NCI-H146 (cell line): ENCODE measurements around the gene CLEC19A.

Experiments used
- DNase-seq: peaks from one replicate; lab custom pipeline; 2025; lab: John Stamatoyannopoulos, UW

The CLEC19A gene

DNA sequence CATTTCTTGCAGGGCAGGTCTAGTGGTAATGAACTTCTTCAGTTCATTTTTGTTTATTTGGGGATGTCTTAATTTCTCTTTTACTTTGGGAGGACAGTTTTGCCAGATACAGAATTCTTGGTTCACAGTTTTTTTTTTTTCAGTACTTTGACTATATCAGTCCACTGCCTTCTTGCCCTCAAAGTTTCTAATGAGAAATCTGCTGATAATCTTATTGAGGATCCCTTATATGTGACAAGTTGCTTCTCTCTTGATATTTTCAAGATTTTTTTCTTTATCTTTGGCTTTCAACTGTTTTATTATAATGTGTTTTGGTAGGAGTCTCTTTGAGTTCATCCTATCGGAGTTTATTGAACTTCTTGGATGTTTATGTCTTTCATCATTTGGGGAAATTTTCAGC is 42.8 kb downstream of the CLEC19A start:
- DNase-seq, result no peak

DNA sequence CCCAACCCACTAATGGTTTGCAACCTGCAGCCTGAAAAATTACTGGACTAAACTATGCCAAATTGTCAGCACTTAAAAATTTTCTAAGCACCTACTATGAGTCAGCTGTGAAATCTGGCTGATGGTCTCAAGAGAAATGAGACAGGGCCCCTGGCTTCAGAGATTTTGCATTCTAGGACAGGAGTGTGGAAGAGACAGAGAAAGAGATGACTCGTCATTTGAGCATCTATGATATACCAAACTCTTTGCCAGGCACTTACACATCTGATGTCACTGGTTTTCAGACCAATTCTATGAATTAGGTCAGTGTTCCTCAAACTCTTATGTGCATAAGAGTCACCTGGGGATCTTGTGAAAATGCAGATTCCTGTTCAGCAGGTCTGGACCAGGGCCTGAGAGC is 44.4 kb downstream of the CLEC19A start:
- DNase-seq, result no peak

DNA sequence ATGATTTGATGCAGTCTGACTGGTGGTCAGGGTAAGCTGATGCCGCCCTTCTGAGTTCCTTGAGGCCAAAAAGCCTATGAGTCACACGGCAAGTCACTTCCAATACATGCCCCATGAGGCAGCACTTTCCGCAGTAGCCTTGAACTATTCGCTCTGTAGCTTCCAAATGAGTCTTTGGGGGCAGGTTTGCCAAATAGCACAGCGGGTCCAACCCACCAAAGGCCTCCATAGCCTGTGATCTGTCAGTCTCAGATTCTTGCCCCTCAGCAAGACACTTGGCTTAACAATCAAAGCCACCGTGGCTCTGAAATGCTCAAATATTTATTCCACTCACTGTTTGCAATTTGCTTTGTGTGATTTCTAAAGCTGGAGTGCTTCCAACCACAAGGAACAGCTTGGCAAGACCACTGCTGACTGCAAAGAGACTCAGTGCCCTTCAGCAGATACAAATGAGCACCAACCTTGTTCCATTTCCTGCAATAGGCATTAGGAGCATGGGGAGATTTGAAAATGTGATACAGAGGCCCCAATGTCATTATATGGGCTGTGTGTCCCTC is 45.4 kb downstream of the CLEC19A start:
- DNase-seq, result no peak

DNA sequence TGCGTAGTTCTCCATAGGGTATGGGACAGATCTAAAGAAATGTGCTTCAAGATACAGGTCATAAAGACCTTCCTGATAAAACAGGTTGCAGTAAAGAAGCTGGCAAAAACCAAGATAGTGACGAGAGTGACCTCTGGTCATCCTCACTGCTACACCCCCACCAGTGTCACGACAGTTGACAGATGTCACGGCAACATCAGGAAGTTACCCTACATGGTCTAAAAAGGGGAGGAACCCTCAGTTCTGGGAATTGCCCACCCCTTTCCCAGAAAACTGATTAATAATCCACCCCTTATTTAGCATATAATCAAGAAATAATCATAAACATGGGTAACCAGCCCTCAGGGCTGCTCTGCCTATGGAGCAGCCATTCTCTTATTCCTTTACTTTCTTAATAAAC is 46.3 kb downstream of the CLEC19A start:
- no peak for DNase-seq

DNA sequence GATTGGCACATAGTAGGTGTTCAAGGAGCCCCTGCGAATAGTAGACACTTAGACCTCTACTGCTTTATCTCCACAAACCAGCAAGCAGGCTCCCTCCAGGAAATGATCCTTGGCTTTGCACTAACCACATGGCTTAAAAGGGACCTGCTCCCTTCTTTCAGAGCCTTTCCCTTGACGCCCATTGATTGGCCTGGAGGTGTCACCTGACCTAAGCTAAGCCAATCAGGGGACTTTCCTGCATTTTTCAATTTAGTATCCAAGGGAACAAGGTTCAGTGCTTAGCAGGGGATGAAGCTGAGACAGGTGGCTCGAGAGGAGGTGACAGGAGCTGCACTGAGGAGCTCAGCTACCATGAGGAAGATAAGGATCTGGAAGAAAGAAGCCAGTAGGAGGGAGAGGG is 52.8 kb downstream of the CLEC19A start:
- DNase-seq, result peak; percentile 62

DNA sequence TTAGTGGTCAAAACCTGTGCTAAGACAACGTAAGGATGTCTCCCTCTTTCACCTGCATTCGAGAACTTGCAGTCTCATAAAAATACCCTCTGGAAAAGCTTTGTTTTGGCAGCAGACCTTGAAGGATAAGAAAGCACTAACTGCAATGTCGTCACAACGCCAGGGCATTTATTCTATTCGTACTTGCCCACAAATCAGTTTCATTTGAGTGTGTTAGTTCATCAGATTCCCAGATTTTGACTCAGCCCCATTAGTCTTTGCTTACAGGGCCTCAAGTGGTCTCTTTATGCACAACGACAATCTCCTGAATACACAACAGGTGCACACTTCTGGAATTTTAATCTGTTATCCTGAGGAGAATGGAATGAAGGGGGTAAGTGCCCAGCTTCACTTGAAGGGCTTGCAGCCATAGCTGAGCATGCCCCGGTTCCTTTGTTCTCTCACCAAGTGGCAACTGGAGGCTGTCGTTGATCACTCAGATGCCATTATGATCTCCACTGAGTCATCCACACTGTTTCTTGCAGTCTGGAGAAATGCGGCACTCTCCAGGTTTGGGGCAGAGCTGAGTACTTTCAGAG is 58.8 kb downstream of the CLEC19A start:
- DNase-seq, result no peak

DNA sequence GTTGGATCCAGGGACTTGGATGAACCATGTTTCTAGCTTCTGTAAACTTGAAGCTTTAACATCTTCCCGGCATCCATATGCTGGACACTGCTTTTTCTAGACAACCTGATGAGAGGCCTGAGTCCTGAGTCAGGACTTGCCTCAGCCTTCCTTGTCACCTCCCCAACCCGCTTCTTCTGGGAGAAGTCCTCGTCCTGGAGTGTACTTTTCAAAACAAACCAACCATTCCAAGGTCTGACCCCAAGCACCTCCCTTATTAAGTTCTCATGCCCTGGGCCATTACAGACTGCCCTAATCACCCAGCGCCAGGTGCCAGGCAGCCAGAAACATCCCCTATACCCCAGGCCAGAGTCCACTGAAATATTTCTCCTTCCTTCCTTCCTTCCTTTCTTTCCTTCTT is 59.4 kb downstream of the CLEC19A start:
- DNase-seq, result no peak

DNA sequence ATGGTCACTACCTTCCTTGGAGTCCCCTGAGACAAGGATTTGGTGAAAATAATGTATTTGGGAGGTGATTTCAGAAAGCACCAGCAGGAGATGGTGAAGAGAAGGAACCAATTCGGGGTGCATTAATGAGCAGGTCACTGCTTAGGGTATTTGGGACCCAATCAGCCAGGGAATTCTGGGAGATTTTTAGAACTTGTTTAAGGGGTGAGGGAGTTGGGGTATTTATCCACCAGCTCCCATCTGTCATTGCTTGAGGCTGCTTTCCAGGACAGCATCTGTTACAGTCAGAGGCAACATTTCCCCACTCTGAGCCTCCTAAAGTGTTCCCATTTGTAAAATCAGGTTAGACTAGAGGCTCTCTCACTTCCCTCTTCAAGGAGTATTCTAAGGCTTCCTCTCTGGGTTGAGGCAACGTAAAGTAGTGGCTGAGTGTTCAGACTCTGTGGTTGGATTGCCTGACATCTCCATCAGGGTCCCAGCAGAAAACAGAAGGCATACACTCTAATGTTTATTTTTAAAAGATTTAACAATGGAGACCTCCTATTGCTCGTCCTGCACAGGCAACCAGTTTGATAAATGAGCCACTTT is 60.9 kb downstream of the CLEC19A start:
- DNase-seq, result no peak

DNA sequence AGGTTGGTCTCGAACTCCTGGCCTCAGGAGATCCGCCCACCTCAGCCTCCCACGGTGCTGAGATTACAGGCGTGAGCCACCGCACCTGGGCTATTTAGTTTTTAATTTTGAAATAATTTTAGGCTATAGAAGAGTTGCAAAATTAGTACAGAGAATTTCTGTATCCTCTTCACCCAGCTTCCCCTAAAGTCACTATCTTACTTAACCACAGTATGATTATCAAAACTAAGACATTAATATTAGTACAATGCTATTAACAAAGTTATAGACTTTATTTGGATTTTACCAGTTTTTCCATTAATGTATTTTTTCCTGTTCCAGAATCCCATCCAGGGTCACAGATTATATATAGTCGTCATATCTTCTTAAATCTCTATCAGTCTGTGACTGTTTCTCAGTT is 62.6 kb downstream of the CLEC19A start:
- DNase-seq, result no peak

DNA sequence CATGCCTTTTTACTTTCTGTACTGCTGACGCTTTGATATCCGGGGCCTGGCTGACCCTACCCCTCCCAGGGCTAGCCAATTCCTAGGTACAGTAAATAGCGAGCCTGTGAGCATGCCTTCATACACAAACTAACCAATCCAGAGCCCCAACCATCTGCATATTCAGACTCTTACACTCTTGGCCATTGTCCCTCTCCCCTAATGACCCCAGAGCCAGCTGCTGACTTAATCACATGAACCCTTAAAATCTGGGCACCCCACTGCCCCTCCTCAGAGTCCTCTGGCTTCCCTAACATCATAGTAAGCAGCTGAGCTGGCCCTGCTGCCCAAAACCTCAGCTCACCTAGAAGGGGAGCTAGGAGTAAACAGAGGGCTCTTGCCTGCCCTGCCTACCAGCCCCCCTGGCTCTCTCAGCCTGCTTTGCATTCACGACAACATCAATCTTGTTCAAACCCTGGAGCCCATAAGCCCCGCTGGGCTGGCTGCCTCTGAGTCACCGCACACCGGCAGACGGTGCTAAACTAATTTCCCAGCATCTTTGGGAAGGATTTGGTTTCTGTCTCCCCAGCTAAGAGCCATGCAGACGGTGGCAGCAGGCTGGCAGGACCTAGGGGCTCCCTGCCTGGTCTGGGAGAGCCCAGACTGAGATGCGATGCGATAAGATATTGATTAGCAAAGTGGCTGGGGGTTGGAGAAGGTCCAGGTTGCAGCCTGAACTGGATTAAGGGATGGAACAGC is 63.2 kb downstream of the CLEC19A start:
- DNase-seq, result peak; percentile 75

DNA sequence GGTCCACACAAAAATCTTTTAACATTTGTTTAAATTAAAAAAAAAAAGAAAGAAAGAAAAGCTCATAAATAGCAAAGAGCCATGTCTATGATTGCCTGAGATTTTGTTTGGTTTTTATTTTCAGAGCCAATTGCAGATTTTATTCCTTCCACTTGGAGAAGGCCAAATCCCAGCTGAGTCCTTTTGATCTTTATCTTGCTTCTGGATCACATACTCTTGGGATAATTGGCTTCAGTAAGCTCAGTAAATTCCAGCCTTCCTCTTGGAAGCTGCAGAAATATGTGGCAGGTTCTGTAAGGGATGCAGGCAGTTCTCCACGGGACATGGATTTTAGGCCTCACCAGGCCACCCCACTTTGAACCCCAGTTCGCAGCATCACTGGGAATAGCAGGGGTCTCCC is 68.8 kb downstream of the CLEC19A start:
- DNase-seq, result no peak

DNA sequence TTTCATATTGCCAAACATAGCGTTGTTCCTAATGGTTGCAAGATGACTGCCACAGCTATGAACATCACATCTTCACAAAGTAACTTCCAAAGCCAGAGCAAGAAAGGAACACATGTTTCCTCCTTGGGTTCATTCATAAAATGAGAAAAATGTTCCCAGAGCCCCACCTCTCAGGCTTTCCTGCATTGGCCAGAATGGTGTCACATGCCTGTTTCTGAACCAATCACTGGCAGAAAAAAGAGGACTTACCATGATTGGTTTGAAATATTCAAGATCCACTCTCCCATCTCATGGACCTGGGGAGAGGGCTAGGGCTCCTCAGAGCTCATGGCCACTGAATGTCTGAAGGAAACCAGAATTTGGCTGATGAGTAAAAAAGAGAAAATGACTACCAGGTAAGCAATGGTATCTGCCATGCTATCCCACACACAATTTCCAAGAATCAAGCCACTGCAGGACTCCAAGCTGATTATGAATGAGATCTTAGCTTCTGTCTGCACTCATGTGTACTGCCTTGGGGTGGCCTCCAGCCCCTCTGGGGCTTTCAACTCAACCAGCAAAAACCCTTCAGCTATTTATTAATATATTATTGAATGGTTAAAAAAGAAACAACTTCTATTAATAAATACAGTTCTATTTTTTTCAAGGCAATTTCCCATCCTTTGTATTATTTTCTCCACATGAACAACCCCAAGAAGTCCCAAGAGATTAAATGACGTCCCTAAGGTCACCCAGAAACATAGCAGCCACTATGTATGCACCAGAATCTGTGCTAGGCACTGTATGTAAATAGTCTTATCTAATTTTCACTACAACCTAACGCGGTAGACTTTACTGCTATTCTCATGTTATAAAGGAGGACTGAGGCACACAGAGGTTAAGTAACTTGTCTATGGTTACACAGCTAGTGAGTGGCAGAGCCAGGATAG is 70.8 kb downstream of the CLEC19A start:
- DNase-seq, result no peak

DNA sequence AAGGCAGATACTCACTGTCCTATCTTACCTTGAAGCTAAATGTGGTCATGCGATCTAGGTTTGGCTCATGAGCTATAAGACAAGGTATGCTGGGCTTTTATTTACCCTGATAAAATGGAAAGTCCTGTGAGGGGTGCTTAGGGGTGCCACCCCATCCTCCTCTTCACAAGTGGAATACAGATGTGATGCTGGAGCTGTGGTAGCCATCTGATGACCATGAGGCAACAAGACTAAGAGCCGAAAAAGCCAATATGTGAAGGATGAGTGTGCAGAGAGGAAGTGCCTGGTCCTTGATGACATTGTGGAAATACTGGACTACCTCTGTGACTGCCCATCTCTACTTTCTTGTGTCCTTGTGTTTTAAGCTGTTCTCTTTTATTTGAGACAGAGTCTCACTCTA is 74.0 kb downstream of the CLEC19A start:
- DNase-seq, result no peak
